Renal cortical epithelial cell (primary cell): ENCODE results near the gene NELFB. TPM values are rescaled to one million over a fixed set of nuclear protein-coding genes. Genes with fewer than 3 reads are reported as not detected.
A peak's percentile ranks its signal among the peaks of the same experiment; 100 is the strongest.

Experiments
- DNase-seq: peaks from one replicate; pipeline ENCODE4 v3.0.0-alpha.2; 2011; ENCODE audit warnings: low read depth
- total RNA-seq: library from RNA; depleted of rRNA; stranded (reverse); fragments of >200 nt; gene quantifications from 2 replicates; pipeline ENCODE4 v1.2.3, GENCODE V29; 2014

Gene NELFB
- 55.4 and 62.2 TPM in 2 replicates for total RNA-seq

GRCh38 chr9:137254624-137255447 lies at the start of gene NELFB:
Gene NELFB (plus strand): TSS chr9:137255327.
- peak; percentile 45 for DNase-seq

GRCh38 chr9:137206602-137207001 lies 48.5 kb upstream of the NELFB start:
- DNase-seq = no peak

GRCh38 chr9:137211532-137211931 lies 43.6 kb upstream of the NELFB start:
- no peak for DNase-seq

GRCh38 chr9:137212520-137212919 lies 42.6 kb upstream of the NELFB start:
- DNase-seq = no peak

- no peak for DNase-seq
Measured at GRCh38 chr9:137213160-137214060, 41.7 kb upstream of the NELFB start.

- DNase-seq = no peak
Measured at GRCh38 chr9:137214620-137215019, 40.5 kb upstream of the NELFB start.

GRCh38 chr9:137215196-137215986 lies 39.7 kb upstream of the NELFB start:
- no peak for DNase-seq

- DNase-seq = peak; percentile 19
Measured at GRCh38 chr9:137216188-137216965, 38.8 kb upstream of the NELFB start.

GRCh38 chr9:137217276-137218211 lies 37.6 kb upstream of the NELFB start:
- DNase-seq = peak; percentile 58

- no peak for DNase-seq
Measured at GRCh38 chr9:137218212-137218753, 36.8 kb upstream of the NELFB start.

- DNase-seq = no peak
Measured at GRCh38 chr9:137218754-137219271, 36.3 kb upstream of the NELFB start.

- DNase-seq = no peak
Measured at GRCh38 chr9:137219757-137220316, 35.3 kb upstream of the NELFB start.

GRCh38 chr9:137220317-137221094 lies 34.6 kb upstream of the NELFB start:
- DNase-seq = no peak

- DNase-seq = no peak
Measured at GRCh38 chr9:137221095-137221505, 34.0 kb upstream of the NELFB start.

- no peak for DNase-seq
Measured at GRCh38 chr9:137221506-137222111, 33.5 kb upstream of the NELFB start.

GRCh38 chr9:137222190-137223077 lies 32.7 kb upstream of the NELFB start, which contains the start of gene RNF208:
Gene RNF208 (minus strand): TSS chr9:137222240. CDS start chr9:137221212, 1,028 bp downstream.
- DNase-seq = no peak
